Subcutaneous abdominal adipose tissue (tissue), 5 donors: ENCODE measurements around the gene USH1G.

ENCODE experiments used
- H3K27ac ChIP-seq: one replicate; pipeline ENCODE4 v1.7.0; 2013; ENCODE audit warnings: low read depth, mild to moderate bottlenecking, inconsistent platforms, low read length, moderate library complexity
- H3K27me3 ChIP-seq, 5 donors: one replicate each; pipeline ENCODE4 v1.7.0; 2013; ENCODE audit warnings: low read length in 5 of 5, inconsistent platforms in 1 of 5; ENCODE audit not compliant: control insufficient read depth in 5 of 5, insufficient read depth in 4 of 5
- H3K36me3 ChIP-seq, 5 donors: one replicate each; pipeline ENCODE4 v1.7.0; 2013; ENCODE audit warnings: low read length in 5 of 5; ENCODE audit not compliant: control insufficient read depth in 5 of 5, insufficient read depth in 5 of 5
- H3K4me1 ChIP-seq, 5 donors: one replicate each; pipeline ENCODE4 v1.7.0; 2013; ENCODE audit warnings: low read length in 5 of 5, mild to moderate bottlenecking in 3 of 5, moderate library complexity in 1 of 5; ENCODE audit not compliant: control insufficient read depth in 5 of 5, insufficient read depth in 5 of 5
- H3K4me3 ChIP-seq, 5 donors: one replicate each; pipeline ENCODE4 v1.7.0; 2013; ENCODE audit warnings: low read length in 5 of 5, low read depth in 1 of 5
- H3K9ac ChIP-seq, 5 donors: one replicate each; pipeline ENCODE4 v1.7.0; 2013; ENCODE audit warnings: low read length in 5 of 5, mild to moderate bottlenecking in 4 of 5, moderate library complexity in 3 of 5
- H3K9me3 ChIP-seq, 5 donors: one replicate each; pipeline ENCODE4 v1.7.0; 2013; ENCODE audit warnings: low read length in 5 of 5; ENCODE audit not compliant: control insufficient read depth in 5 of 5
- donor health status: healthy.
- donor health status: healthy.
- donor health status: healthy.
- donor health status: healthy.
- donor health status: healthy.

USH1G gene

DNA sequence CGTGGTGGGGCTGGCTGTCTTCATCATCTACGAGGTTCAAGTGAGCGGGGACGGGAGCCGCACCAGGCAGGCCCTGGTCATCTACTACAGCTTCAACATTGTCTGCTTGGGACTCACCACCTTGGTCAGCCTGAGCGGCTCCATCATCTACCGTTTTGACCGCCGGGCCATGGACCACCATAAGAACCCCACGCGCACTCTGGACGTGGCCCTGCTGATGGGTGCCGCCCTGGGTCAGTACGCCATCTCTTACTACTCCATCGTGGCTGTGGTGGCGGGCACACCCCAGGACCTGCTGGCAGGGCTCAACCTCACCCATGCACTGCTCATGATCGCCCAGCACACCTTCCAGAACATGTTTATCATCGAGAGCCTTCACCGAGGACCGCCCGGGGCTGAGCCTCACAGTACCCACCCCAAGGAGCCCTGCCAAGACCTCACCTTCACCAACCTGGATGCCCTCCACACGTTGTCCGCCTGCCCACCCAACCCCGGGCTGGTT lies 7.5 kb upstream of the USH1G start:
- Histone ChIP-seq H3K4me3 (no peak overlapping the region), H3K4me1 (peaks cover 0 to 2% (median under 1%) of the 10 kb centered on the region in 5 donors), H3K9ac (no peak overlapping the region), H3K9me3 (no peaks in the 10 kb centered on the region), H3K36me3 (no peaks in the 10 kb centered on the region), H3K27ac (no peak overlapping the region), H3K27me3 (peaks cover 14 to 55% (median 38%) of the 10 kb centered on the region in 5 donors)

DNA sequence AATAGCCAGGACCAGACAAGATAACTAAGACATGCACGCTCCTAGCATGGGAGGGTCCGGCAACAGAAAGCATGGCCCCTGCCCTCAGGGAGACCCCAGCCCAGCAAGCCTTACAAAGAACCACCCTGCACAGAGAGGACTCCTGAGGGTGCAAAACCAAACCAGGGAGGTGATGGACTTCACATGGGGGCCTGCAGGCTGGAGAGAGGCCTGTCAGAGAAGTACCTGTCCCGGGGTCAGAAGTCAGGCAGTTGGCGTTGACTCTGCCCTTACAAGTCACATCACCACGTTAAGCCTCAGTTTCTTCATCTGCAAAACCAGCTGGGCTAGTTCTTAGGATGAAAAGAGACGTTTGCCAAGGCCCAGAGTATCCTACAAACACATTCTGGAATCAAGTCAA lies 5.7 kb upstream of the USH1G start:
- peaks cover 15 to 60% (median 48%) of the 10 kb centered on the region in 5 donors for H3K27me3 ChIP-seq

DNA sequence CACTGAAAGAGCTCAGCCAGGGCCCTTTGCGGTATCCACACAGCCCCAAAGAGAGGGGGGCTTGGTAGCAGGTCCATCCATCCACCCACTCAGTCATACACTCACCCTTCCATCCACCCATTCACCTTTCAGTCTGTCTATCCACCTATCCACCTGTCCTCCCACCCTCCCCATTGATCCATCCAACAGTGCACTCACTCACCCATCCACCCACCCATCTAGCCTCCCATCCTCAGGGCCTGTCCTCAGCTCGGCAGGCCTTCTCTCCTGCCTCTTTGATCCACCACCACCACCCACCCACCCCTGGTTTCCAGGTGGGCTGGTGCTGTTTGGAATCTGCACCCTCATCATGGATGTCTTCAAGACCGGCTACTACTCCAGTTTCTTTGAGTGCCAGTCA lies 2.2 kb upstream of the USH1G start:
- no peaks in the 10 kb centered on the region for H3K36me3 ChIP-seq
- peaks cover 34 to 62% (median 58%) of the 10 kb centered on the region in 5 donors for H3K27me3 ChIP-seq
- H3K4me1 ChIP-seq, result peaks cover 2 to 24% (median 20%) of the 10 kb centered on the region in 5 donors
- H3K4me3 ChIP-seq, result no peak overlapping the region
- no peak overlapping the region for H3K27ac ChIP-seq
- no peak overlapping the region for H3K9ac ChIP-seq
- H3K9me3 ChIP-seq, result no peaks in the 10 kb centered on the region

More for the DNA sequence above, 5.7 kb upstream of the USH1G start:
- H3K4me1 ChIP-seq, result peaks cover 2 to 12% (median 11%) of the 10 kb centered on the region in 5 donors
- H3K9me3 ChIP-seq, result no peaks in the 10 kb centered on the region
- no peaks in the 10 kb centered on the region for H3K36me3 ChIP-seq
- H3K27ac ChIP-seq, result no peak overlapping the region
- H3K4me3 ChIP-seq, result no peak overlapping the region
- H3K9ac ChIP-seq, result no peak overlapping the region

DNA sequence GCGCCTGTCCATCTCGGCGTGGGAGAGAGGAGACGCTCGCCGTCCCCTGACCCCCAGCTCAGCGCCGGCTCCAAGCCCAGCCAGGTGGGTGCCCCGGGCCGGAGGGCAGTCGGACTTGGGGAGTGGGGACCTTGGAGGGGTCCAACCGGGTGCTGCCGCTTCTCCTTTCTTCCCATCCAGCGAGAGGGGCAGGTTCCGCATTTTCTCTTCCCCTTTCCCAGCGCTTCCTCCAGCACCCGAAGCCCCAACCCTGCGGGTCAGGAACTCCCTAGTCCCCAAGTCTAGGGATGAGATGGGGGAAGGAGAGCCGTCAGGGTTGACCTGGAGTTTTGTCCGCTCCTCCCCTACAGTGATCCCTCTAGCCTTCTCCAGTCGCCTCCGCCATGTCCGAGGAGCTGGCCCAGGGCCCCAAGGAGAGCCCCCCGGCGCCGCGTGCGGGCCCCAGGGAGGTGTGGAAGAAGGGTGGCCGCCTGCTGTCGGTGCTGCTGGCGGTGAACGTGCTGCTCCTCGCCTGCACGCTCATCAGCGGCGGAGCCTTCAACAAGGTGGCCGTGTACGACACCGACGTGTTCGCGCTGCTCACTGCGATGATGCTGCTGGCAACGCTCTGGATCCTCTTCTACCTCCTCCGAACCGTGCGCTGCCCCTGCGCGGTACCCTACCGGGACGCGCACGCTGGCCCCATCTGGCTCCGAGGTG lies 1.3 kb upstream of the USH1G start, which contains the start of gene OTOP2:
OTOP2 (plus strand) TSS at position 24 of the 699 bp plus-strand sequence; CDS start at position 384, 360 bp downstream.
- Histone ChIP-seq H3K36me3 (no peaks in the 10 kb centered on the region), H3K4me1 (peaks cover 2 to 32% (median 20%) of the 10 kb centered on the region in 5 donors), H3K4me3 (peak within 1 kb of the TSS in 2 of 5 donors; percentile 29 to 44), H3K27me3 (peaks cover 42 to 71% (median 63%) of the 10 kb centered on the region in 5 donors), H3K9ac (no peak within 1 kb of the TSS), H3K27ac (no peak within 1 kb of the TSS), H3K9me3 (no peaks in the 10 kb centered on the region)

DNA sequence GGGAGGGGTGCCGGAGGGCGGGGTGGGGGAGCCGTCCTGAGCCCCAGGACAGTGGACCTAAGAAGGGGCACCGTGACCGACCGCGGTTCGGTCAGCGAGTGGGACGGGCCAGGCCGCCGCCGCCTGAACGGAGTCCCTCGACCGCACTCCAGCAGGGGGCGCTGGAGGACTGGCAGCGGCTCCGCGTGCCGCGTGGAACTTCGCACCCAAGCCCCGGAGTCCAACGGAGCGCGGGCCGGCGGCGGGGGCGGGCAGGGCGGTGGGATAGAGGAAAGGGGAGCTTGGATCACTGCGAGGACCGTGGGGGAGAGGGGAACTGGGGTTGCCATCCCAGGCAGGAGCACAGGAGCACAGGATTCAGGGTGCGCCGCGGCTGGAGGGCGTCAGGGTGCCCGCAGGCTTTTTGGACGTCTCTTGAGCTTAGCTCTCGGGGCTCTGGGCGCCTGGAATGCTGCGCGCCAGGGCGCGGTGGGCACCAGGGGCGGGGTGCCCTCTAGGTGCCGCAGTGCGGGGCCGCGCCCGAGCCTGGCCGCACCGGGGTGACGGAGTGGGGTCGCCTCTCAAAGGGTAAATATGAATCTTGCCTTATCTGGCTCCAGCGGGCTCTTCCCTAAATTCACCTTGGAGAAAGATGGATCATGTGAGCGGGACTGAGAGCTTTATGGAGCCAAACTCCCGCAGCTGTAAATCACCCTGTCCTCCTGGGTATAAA lies 639 bp upstream of the USH1G start:
- no peaks in the 10 kb centered on the region for H3K9me3 ChIP-seq
- H3K4me1 ChIP-seq, result peaks cover 2 to 32% (median 20%) of the 10 kb centered on the region in 5 donors
- H3K9ac ChIP-seq, result no peak overlapping the region
- no peak overlapping the region for H3K27ac ChIP-seq
- no peaks in the 10 kb centered on the region for H3K36me3 ChIP-seq
- peaks cover 44 to 77% (median 63%) of the 10 kb centered on the region in 5 donors for H3K27me3 ChIP-seq
- peak overlapping the region in 1 of 5 donors; percentile 44 for H3K4me3 ChIP-seq

DNA sequence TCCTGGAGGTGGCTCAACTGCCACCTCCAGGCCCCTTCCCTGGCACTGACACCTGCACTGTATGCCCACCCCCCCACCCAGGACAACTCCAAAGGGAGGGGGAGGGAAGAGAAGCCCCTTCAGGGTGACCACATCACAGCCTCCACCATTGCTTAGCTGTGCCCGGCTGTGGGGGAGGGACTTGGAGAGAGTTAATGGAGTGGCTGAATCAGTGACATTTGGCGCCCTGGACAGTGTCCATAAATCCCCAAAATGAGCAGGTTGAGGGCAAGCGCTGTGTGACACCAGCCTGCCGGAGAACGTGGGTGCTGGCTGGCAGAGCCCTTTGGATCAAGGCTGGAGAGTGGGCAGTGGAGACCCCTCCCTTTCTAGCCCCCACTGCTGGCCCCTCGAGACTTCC lies 883 bp downstream of the USH1G start:
- H3K9ac ChIP-seq, result no peak overlapping the region
- peaks cover 1 to 38% (median 23%) of the 10 kb centered on the region in 5 donors for H3K4me1 ChIP-seq
- no peaks in the 10 kb centered on the region for H3K36me3 ChIP-seq
- H3K27ac ChIP-seq, result no peak overlapping the region
- no peak overlapping the region for H3K4me3 ChIP-seq
- H3K9me3 ChIP-seq, result no peaks in the 10 kb centered on the region
- H3K27me3 ChIP-seq, result peaks cover 44 to 85% (median 66%) of the 10 kb centered on the region in 5 donors

DNA sequence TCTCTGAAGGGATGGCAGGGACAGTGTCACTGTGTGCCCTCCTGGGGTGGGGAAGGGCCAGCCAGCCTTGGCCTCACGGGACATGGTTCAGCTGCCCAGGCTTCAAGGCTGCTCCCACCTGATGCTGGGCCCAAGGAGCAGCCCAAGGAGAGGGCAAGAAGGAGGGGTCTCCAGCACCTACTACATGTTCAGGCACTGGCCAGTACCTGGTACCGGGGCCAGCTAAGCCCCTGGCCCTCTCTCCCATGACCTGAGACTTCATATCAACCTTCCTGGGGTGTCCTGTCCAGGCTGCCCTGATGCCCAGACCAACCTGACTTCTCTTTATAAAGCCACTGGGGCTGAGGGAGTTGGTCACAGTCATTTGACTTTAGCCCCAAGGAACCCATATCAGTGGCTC lies 1.3 kb downstream of the USH1G start:
- H3K4me3 ChIP-seq, result no peak overlapping the region
- H3K36me3 ChIP-seq, result no peaks in the 10 kb centered on the region
- peaks cover 44 to 85% (median 70%) of the 10 kb centered on the region in 5 donors for H3K27me3 ChIP-seq
- no peak overlapping the region for H3K27ac ChIP-seq
- H3K9me3 ChIP-seq, result peaks cover 0 to under 1% (median 0%) of the 10 kb centered on the region in 5 donors
- H3K9ac ChIP-seq, result no peak overlapping the region
- peaks cover 2 to 40% (median 23%) of the 10 kb centered on the region in 5 donors for H3K4me1 ChIP-seq

DNA sequence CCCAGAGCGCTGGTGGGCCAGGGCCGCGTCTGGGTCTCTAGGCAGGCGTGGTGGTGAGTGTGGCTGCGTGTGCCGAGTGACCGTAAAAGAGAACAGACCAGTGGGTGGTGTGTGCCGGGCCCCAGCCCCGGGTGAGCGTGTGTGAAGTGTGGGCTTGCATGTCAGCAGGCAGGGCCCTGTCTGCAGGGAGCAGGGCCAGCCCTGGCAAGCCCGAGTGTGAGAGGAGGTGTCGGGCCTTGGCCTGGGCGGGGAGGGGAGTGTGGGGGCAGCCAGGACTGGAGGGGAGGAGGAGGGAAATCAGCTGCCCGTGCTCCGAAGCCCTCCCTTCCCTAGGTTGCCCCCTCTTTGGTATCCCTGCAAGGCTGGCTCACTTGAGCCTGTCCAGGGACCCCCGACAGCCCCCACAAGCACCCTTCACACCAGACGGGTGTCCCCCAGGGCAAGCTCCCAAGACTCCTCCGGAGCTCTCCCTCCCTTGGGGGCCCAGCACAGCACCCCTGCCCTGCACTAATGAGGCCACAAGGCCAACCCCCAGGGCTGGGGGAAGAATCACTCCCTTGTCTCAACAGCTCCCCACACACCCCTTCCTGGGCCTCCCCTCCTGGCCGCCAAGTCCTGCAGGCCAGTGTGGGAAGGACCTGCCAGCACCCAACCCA lies 1.9 kb downstream of the USH1G start:
- peaks cover 3 to 40% (median 23%) of the 10 kb centered on the region in 5 donors for H3K4me1 ChIP-seq
- H3K27me3 ChIP-seq, result peaks cover 44 to 88% (median 73%) of the 10 kb centered on the region in 5 donors
- H3K4me3 ChIP-seq, result no peak overlapping the region
- peaks cover 0 to 2% (median 0%) of the 10 kb centered on the region in 5 donors for H3K9me3 ChIP-seq
- no peaks in the 10 kb centered on the region for H3K36me3 ChIP-seq
- H3K9ac ChIP-seq, result no peak overlapping the region
- no peak overlapping the region for H3K27ac ChIP-seq

DNA sequence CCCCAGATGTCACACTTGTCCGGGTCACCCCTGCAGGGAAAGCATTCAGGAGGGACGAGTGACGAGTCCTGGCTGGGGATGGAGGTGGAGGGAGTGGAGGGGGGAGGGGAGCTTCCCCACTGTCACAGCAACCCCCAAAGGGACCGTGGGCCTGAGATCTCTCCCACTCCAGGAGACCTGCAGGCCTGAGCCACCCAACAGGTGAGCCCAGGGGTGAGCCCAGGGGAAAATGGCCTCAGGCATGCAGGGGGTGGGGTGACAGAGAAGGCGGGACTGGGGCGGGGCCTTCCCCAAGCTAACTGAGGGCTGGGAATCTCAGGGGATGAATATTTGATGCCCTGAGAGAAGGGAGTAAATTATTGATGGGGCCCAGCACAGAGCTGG lies 2.4 kb downstream of the USH1G start:
- peaks cover 0 to 2% (median 0%) of the 10 kb centered on the region in 5 donors for H3K9me3 ChIP-seq
- no peak overlapping the region for H3K27ac ChIP-seq
- no peaks in the 10 kb centered on the region for H3K36me3 ChIP-seq
- peaks cover 40 to 85% (median 68%) of the 10 kb centered on the region in 5 donors for H3K27me3 ChIP-seq
- no peak overlapping the region for H3K4me3 ChIP-seq
- H3K9ac ChIP-seq, result no peak overlapping the region
- H3K4me1 ChIP-seq, result peaks cover 3 to 40% (median 23%) of the 10 kb centered on the region in 5 donors
